HepG2 (cell line): ENCODE results near the gene MOGAT3. TPM values are rescaled to one million over a fixed set of nuclear protein-coding genes. Genes with fewer than 3 reads are reported as not detected.

Experiments
- GATAD1 ChIP-seq: IDR thresholded peaks from 2 replicates; pipeline ENCODE4 v1.6.1; 2016; ENCODE audit warnings: missing genetic modification reagents, missing compliant biosample characterization
- HDAC6 ChIP-seq: fragments of 200-600 bp; sonication (generic); IDR thresholded peaks from 2 replicates; pipeline ENCODE4 v1.7.0; 2017; ENCODE audit warnings: mild to moderate bottlenecking, antibody characterized with exemption, low read length, low read depth
- HOXA5 ChIP-seq: sonication (generic); formaldehyde crosslinking; IDR thresholded peaks from 2 replicates; pipeline ENCODE4 v1.4.0; 2020; ENCODE audit warnings: missing genetic modification reagents
- IRF2 ChIP-seq: IDR thresholded peaks from 2 replicates; pipeline ENCODE4 v1.6.1; 2018; ENCODE audit warnings: missing genetic modification reagents, missing compliant biosample characterization
- KDM5B ChIP-seq: sonication (generic); formaldehyde crosslinking; IDR thresholded peaks from 2 replicates; pipeline ENCODE4 v1.4.0; 2020; ENCODE audit warnings: missing genetic modification reagents, mild to moderate bottlenecking, borderline replicate concordance
- MAZ ChIP-seq, 2 experiments: sonication (generic) in 1 of 2; formaldehyde crosslinking in 1 of 2; IDR thresholded peaks; 2 replicates each; pipeline versions ENCODE4 v1.5.0 to v1.6.1; 2012 to 2020; ENCODE audit warnings: low read depth in 2 of 2, mild to moderate bottlenecking in 2 of 2, borderline replicate concordance in 1 of 2, improper control_type of control experiment in 1 of 2, low read length in 1 of 2, missing genetic modification reagents in 1 of 2, moderate library complexity in 1 of 2
- MEIS2 ChIP-seq: sonication (generic); formaldehyde crosslinking; IDR thresholded peaks from 2 replicates; pipeline ENCODE4 v1.9.0; 2021; ENCODE audit warnings: mild to moderate bottlenecking, missing genetic modification reagents
- MNT ChIP-seq: fragments of 450-650 bp; IDR thresholded peaks from 2 replicates; pipeline ENCODE4 v1.6.1; 2016
- NFKB2 ChIP-seq: sonication (generic); formaldehyde crosslinking; IDR thresholded peaks from 2 replicates; pipeline ENCODE4 v1.4.0; 2020; ENCODE audit warnings: missing genetic modification reagents, borderline replicate concordance
- PHF21A ChIP-seq: sonication (generic); formaldehyde crosslinking; IDR thresholded peaks from 2 replicates; pipeline ENCODE4 v1.5.0; 2020; ENCODE audit warnings: mild to moderate bottlenecking, missing genetic modification reagents
- RBFOX2 ChIP-seq: fragments of 200-400 bp; formaldehyde crosslinking; IDR thresholded peaks from 2 replicates; pipeline ENCODE4 v1.6.1; 2017; ENCODE audit warnings: low read depth, mild to moderate bottlenecking, low read length
- RBM22 ChIP-seq: fragments of 200-400 bp; formaldehyde crosslinking; optimal IDR thresholded peaks from 2 replicates; pipeline ENCODE3; 2017; ENCODE audit warnings: mild to moderate bottlenecking, low read length, moderate library complexity
- RXRB ChIP-seq: IDR thresholded peaks from 2 replicates; pipeline ENCODE4 v1.6.1; 2016; ENCODE audit warnings: borderline replicate concordance, missing genetic modification reagents, missing compliant biosample characterization
- SAP130 ChIP-seq: IDR thresholded peaks from 2 replicates; pipeline ENCODE4 v1.6.1; 2016; ENCODE audit warnings: low read depth
- SPEN ChIP-seq: sonication (generic); formaldehyde crosslinking; IDR thresholded peaks from 2 replicates; pipeline ENCODE4 v1.5.1; 2020; ENCODE audit warnings: low read depth, mild to moderate bottlenecking, missing genetic modification reagents
- TFDP1 ChIP-seq: IDR thresholded peaks from 2 replicates; pipeline ENCODE4 v1.6.1; 2016; ENCODE audit warnings: missing compliant biosample characterization, missing genetic modification reagents, borderline replicate concordance
- TFDP2 ChIP-seq: sonication (generic); formaldehyde crosslinking; IDR thresholded peaks from 2 replicates; pipeline ENCODE4 v1.4.0; 2020; ENCODE audit warnings: missing genetic modification reagents
- ZKSCAN5 ChIP-seq: sonication (generic); formaldehyde crosslinking; IDR thresholded peaks from 2 replicates; pipeline ENCODE4 v1.5.1; 2020; ENCODE audit warnings: mild to moderate bottlenecking, missing genetic modification reagents
- ZNF24 ChIP-seq: fragments of 450-650 bp; IDR thresholded peaks from 2 replicates; pipeline ENCODE4 v1.6.1; 2017; ENCODE audit warnings: antibody characterized with exemption, mild to moderate bottlenecking
- ZNF251 ChIP-seq: sonication (generic); formaldehyde crosslinking; IDR thresholded peaks from 2 replicates; pipeline ENCODE4 v1.9.0; 2021; ENCODE audit warnings: mild to moderate bottlenecking, missing genetic modification reagents
- ZNF563 ChIP-seq: sonication (generic); formaldehyde crosslinking; IDR thresholded peaks from 2 replicates; pipeline ENCODE4 v1.8.0; 2022; ENCODE audit warnings: mild to moderate bottlenecking, moderate library complexity, missing genetic modification reagents
- ZNF687 ChIP-seq: sonication (generic); formaldehyde crosslinking; IDR thresholded peaks from 2 replicates; pipeline ENCODE4 v1.5.1; 2020; ENCODE audit warnings: mild to moderate bottlenecking, missing genetic modification reagents, moderate library complexity
- polyA plus RNA-seq, 8 experiments: library from polyadenylated mRNA; depleted of rRNA in 3 of 8; stranded (reverse) in 7 of 8; unstranded in 1 of 8; fragments of >200 nt; fragmentation: Illumina TruSeq in 4 of 8; extraction: Trizol in 4 of 8; gene quantifications; 2 replicates each; pipeline versions ENCODE4 v1.2.1 to v1.2.3, GENCODE V29; 2011 to 2016; ENCODE audit warnings: low read depth in 4 of 8, missing spikeins in 1 of 8, mixed read lengths in 1 of 8; ENCODE audit not compliant: insufficient read depth in 1 of 8
- total RNA-seq, 5 experiments: library from RNA; depleted of rRNA; stranded (reverse); fragments of >200 nt; fragmentation: Illumina TruSeq; extraction: Trizol; gene quantifications; 2 replicates each; pipeline ENCODE4 v1.2.3, GENCODE V29; 2016; ENCODE audit warnings: low read depth in 1 of 5

The MOGAT3 gene
- total and polyA plus RNA-seq, 2 of the 13 experiments (the other 11 are each of a cell fraction or from before 2014, with no cell fraction given): 22.5 to 30.5 TPM

- no peak for TF ChIP-seq ZNF563 (CRISPR knock-in tag)
- TF ChIP-seq MAZ (IDR thresholded peaks at IDR 0.05; ENCODE audit: borderline replicate concordance, low read depth, low read length): peak; percentile 85; the same call in 1 of the 2 replicates
- TF ChIP-seq MAZ (CRISPR knock-in tag; IDR thresholded peaks at IDR 0.05; ENCODE audit: low read depth): peak; percentile 89
- TF ChIP-seq RBM22: peak; percentile 99
- TF ChIP-seq SAP130 (CRISPR knock-in tag): peak; percentile 83
- no peak for TF ChIP-seq HDAC6
- TF ChIP-seq IRF2 (CRISPR knock-in tag): peak; percentile 43; the same call in 1 of the 2 replicates
- peak; percentile 73 for TF ChIP-seq ZNF687
- TF ChIP-seq TFDP1 (CRISPR knock-in tag): peak; percentile 76; the same call in 1 of the 2 replicates
- no peak for TF ChIP-seq ZKSCAN5
- TF ChIP-seq PHF21A: peak; percentile 57
- peak; percentile 78 for TF ChIP-seq SPEN (CRISPR knock-in tag)
- TF ChIP-seq HOXA5: no peak
- peak; percentile 75 for TF ChIP-seq GATAD1 (CRISPR knock-in tag)
- no peak for TF ChIP-seq NFKB2 (CRISPR knock-in tag)
- peak; percentile 81; the same call in 1 of the 2 replicates for TF ChIP-seq TFDP2 (CRISPR knock-in tag)
- TF ChIP-seq ZNF251: no peak
- 0 out of 2 replicates have a peak, but pooled peaks have one; percentile 12 for TF ChIP-seq MEIS2
- no peak for TF ChIP-seq ZNF24
- no peak for TF ChIP-seq KDM5B (CRISPR knock-in tag)
- no peak for TF ChIP-seq MNT
- TF ChIP-seq RXRB: no peak
- peak; percentile 73 for TF ChIP-seq RBFOX2
Measured at GRCh38 chr7:101153969-101154692, 46.7 kb downstream of the MOGAT3 start, which contains the start of gene AP1S1 (continued).
